Measurements from ENCODE around the gene BCL6.

Gene BCL6

DNA sequence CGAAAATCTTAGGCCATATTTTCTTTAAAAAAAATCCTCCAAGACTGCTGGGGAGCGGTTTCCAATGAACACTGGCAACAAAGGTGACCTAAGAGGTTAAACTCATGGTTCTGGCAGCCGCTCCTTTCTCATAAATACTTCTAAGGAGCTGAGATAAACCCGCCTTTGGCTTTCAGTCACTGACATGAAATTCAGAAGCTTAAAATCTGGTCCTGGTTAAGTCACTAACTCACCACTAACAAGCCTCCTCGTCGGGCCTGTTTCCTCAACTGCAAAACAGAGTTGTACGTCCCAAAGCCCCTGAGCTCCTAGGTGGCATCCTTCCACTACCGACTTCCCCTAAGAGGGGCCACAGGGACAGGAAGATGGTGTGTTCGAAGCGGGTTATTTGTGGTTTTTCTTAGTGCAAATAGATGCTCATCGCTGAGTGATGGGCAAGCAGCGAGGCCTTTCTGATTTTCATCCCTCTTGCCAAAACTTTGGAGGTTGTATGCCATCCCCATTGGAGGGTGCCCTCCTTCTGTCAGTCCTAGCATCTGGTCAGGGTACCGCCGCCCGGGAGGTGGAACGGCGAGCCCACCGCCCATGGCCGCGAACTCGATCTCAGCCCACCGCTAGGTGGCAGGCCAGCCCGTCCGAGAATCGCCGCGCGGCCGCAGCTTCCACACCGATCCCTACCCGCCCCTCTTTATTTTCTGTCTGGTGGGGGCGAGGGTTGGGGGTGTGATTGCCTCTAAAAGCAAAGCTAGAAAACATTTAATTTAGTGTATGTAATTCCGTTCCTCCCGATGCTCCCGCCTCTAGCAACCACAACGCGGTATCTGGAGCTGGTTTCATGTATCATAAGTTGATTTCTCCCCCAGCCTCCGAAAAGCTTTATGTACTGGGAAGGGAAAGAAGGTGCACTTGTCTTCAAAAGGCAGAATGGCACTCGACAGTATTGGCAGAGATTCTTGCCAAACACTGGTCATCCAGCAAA lies 4.6 kb downstream of the BCL6 start:
- DNase-seq: peak; percentile 49 to 95 (median 68)
- intact Hi-C loops (cut with DNase I): loop anchor here (1.0 kb wide), 1 partner anchor 1214 kb away; no protein-coding TSS in a partner anchor

DNA sequence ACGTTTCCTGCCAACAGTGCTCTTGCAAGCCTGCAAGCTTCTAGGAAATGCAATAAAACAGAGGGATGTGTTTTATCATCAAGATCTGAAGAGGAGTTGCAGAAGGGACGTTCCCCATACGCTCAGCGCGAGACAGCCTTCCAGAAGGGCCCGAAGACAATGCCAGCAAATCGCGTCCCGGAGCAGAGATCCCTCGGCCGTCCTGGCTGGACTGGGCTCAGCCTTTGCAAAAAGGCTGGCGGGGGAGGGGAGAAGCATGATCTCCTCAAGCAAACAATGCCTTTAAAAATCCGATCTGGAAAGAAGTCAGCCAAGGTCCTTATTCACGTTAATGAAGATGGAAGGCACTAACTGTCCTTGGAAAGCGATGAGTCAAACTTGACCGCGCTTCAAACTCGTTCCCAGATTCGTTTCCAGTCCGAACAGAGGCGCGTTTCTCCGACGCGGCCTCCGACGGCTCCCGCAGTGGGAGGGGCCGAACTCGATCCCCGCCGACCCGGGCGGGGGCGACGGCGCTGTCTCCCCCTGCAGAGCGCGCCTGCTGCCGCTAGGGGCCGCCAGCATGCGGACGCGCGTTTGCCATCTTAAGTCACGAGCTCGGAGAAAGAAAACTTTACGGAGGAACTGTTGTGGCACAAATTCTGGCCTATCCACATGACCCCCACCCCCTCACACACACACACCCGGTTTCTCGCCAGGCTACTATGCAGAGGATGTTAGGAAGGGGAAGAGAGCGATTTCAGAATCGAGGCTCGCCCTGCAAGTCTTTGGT lies 5.5 kb downstream of the BCL6 start:
- intact Hi-C loops (cut with DNase I): loop anchor here (1.0 to 5.0 kb wide), 2 partner anchors 1409 to 1493 kb away; no protein-coding TSS in a partner anchor
- DNase-seq: peak in 9 of 10 donors; percentile 58 to 95 (median 74)

DNA sequence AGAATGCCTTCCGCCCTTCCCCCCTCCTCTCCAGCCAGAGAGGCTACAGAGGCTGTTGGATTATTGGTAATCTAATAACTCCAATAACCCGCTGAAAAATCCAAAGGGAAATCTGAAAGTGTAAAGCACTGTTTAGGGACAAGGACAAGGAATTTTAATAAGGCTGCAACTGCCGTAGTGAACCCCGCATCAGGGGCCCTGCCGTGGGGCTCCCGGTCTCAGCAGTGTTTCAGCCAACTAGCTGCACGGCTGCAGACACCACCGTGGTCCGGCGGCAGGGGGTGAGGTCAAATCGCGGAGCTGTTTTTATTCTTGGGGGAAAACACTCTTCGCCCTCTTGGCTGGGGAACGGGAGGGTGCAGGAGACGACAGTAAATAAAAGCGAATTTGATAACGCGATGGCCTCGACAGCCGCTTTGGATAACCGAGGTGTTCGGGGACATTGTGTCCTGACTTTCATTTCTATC lies 6.1 kb downstream of the BCL6 start:
- intact Hi-C loops (cut with DNase I): loop anchor here (1.0 to 5.0 kb wide), 2 partner anchors 1409 to 1493 kb away; no protein-coding TSS in a partner anchor
- DNase-seq: peak in 2 of 10 donors; percentile 31 to 48

- DNase-seq: peak; percentile 73 to 96 (median 80)
- intact Hi-C loops (cut with DNase I): loop anchor here (1.0 to 5.0 kb wide), 2 partner anchors 1410 to 1494 kb away; no protein-coding TSS in a partner anchor
Measured at GRCh38 chr3:187738331-187739093, 6.8 kb downstream of the BCL6 start.

- DNase-seq: no peak
- intact Hi-C loops (cut with DNase I): loop anchor here (5.0 kb wide), 1 partner anchor 1494 kb away; no protein-coding TSS in a partner anchor
Measured at GRCh38 chr3:187738071-187738330, 7.3 kb downstream of the BCL6 start.

- intact Hi-C loops (cut with DNase I): loop anchor here (5.0 kb wide), 1 partner anchor 1495 kb away; no protein-coding TSS in a partner anchor
- peak in 4 of 10 donors; percentile 51 to 92 (median 58) for DNase-seq
Measured at GRCh38 chr3:187737368-187738070, 7.7 kb downstream of the BCL6 start.

- DNase-seq: no peak
- intact Hi-C loops (cut with DNase I): loop anchor here (5.0 kb wide), 1 partner anchor 1495 kb away; no protein-coding TSS in a partner anchor
Measured at GRCh38 chr3:187737006-187737367, 8.3 kb downstream of the BCL6 start.

GRCh38 chr3:187736418-187736871 lies 8.8 kb downstream of the BCL6 start:
- intact Hi-C loops (cut with DNase I): loop anchor here (5.0 kb wide), 1 partner anchor 1496 kb away; no protein-coding TSS in a partner anchor
- peak in 1 of 10 donors; percentile 85 for DNase-seq

DNA sequence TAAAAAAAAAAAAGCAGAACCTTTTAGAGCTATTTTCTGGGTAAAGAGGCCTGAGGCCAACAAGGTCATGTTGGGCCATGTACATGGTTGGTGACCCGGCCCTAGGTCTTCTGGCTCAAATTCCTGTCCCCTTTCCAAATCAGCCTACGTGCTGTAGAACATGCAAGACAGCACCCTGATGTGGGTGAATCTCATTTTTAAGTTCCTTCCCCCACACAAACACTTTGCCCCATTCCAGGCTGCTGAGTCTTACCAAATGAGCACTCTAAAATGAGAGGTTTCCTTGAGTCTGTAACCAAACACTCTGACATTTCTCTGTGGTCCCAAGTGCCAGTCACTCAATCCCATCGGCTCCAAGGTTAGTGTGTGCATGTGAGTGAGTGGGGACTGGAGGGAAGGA lies 9.4 kb downstream of the BCL6 start:
- intact Hi-C loops (cut with DNase I): loop anchor here (5.0 kb wide), 1 partner anchor 1496 kb away; no protein-coding TSS in a partner anchor

GRCh38 chr3:187735383-187735782 lies 9.9 kb downstream of the BCL6 start:
- intact Hi-C loops (cut with DNase I): loop anchor here (5.0 kb wide), 1 partner anchor 1497 kb away; no protein-coding TSS in a partner anchor
- no peak for DNase-seq

More for the DNA sequence above, 9.4 kb downstream of the BCL6 start:
- no peak for DNase-seq

DNA sequence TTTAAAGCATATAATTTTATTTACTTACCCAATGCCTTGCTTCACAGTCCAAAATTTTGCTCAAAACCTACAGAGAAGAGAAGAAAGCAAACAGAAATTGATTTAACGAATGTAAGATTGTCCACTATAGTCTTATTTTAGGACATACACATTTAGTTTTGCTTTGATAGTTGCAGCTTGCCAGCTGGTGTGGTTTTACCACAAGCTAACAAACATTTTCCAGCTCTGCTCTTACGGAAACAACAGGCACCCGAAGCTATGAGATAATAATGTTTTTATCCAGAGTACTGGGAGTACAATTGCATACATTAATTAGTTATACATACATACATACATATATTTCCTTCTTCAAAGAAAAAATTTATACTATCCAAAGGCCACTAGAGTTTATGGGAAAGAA lies 10.4 kb downstream of the BCL6 start:
- intact Hi-C loops (cut with DNase I): loop anchor here (5.0 kb wide), 1 partner anchor 1497 kb away; no protein-coding TSS in a partner anchor
- no peak for DNase-seq

DNA sequence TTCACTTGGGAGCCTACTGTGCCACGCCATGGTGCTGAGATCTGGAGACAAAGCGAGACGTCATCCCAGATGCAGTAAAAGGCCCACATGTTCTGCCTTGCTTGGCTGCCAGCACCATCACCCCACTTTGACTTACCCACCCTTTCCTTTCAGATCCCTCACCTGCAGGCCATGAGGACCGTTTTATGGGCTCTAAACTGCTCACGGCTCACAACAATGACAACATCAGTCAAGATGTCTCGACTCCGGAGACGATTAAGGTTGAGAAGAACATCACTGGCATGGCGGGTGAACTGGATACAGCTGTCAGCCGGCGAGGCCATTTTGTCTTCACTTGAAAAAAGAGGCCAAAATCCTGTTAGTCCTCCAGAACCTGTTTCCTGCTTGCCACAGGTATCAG lies 11.9 kb downstream of the BCL6 start:
- intact Hi-C loops (cut with DNase I): no loop called here
- DNase-seq: no peak

GRCh38 chr3:187729598-187729997 lies 15.7 kb downstream of the BCL6 start:
- intact Hi-C loops (cut with DNase I): no loop called here
- DNase-seq: no peak

DNA sequence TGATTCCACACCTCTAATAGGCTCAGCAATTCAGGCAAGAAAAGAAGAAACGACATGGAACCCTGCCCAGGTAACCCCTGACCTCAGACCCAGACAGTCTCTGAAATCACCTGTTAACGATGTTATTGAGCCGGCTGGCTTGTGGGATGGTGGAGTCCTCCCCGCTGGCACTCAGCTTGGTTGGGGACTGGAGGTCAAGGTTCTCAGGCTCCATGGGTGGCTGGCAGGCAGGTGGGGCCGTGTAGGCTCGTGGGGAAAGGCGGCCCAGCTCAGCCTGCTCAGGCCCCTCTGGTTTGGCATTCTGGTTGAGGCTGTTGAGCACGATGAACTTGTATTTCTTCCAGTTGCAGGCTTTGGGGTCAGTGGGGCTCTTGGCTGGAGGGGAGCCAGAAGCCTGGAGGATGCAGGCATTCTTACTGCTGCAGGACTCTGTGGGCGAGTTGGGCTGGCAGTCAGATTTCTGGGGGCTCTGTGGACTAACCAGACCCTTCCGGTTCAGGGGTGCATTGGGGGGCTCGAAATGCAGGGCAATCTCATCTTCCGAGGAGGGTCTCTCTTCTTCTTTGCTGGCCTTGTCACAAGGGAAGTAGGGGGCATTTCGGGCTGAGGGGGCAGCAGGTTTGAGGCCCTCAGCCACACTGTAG lies 16.2 kb downstream of the BCL6 start:
- no peak for DNase-seq
- intact Hi-C loops (cut with DNase I): no loop called here

DNA sequence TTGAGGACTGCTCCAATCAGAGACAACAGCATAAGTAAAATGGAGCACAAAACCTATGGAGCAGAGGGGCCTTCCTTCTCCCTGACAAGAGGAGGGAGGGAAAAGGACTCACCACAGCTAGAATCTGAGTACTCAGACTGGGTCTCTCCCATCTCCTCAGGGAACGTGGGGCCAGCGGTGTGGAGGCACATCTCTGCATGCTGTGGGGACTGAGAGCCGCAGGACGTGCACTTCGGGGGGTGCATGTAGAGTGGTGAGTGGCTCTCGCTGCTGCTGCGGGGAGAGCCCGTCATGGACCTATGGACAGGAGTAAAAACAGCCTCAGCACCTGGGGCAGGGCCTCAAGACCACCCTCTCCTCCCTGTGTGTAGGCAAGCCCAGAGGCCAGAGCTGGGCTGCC lies 17.0 kb downstream of the BCL6 start:
- DNase-seq: no peak
- intact Hi-C loops (cut with DNase I): no loop called here

DNA sequence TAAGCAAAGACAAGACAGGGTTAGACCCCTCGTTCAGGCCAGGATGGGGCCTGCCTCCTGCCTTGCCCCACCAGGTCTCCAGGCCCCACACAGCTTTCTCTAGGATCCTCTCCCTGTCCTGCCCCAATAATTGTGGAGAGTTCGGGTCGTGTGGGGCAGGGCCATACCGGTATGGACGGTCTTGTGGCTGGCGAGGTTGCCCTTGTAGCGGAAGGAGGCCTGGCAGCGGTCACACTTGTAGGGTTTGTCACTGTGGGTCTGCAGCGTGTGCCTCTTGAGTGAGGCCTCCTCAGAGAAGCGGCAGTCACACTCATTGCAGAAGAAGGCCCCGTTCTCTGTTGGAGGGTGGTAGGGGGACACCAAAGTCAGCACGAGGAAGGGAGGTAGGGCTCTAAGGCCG lies 18.7 kb downstream of the BCL6 start:
- intact Hi-C loops (cut with DNase I): no loop called here
- DNase-seq: no peak

GRCh38 chr3:187725653-187726370 lies 19.5 kb downstream of the BCL6 start:
- intact Hi-C loops (cut with DNase I): no loop called here
- DNase-seq: no peak

- DNase-seq: no peak
- intact Hi-C loops (cut with DNase I): no loop called here
Measured at GRCh38 chr3:187725224-187725623, 20.0 kb downstream of the BCL6 start.

Measured in posterior cingulate gyrus (tissue), 11 donors.